ENCODE data around the gene FAM161A.

FAM161A gene, protein sequence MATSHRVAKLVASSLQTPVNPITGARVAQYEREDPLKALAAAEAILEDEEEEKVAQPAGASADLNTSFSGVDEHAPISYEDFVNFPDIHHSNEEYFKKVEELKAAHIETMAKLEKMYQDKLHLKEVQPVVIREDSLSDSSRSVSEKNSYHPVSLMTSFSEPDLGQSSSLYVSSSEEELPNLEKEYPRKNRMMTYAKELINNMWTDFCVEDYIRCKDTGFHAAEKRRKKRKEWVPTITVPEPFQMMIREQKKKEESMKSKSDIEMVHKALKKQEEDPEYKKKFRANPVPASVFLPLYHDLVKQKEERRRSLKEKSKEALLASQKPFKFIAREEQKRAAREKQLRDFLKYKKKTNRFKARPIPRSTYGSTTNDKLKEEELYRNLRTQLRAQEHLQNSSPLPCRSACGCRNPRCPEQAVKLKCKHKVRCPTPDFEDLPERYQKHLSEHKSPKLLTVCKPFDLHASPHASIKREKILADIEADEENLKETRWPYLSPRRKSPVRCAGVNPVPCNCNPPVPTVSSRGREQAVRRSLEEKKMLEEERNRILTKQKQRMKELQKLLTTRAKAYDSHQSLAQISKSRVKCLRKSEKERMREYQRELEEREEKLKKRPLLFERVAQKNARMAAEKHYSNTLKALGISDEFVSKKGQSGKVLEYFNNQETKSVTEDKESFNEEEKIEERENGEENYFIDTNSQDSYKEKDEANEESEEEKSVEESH

GRCh38 chr2:61853847-61854563 is at the start of gene FAM161A:
Gene FAM161A (minus strand): TSS chr2:61854060. CDS start chr2:61854041, 19 bp downstream.
- H3K36me3 ChIP-seq (replicated peaks): no peaks in the 10 kb centered on the region
- in situ Hi-C loops (cut with HindIII; ENCODE audit: low pct_ligation_motif_present, low sequenced_read_pairs): no loop called here
- peak; percentile 72 for DNase-seq

GRCh38 chr2:61900281-61900680 is 46.4 kb upstream of the FAM161A start:
- no peak for TF ChIP-seq CTCF (IDR thresholded peaks at IDR 0.05; ENCODE audit: low read depth, low read length, missing control alignments)
- peak; percentile 36 for DNase-seq
- Histone ChIP-seq H3K27ac (no peak overlapping the region), H3K4me3 (ENCODE audit: low read depth, low read length) (no peak overlapping the region), H3K36me3 (replicated peaks) (no peaks in the 10 kb centered on the region), H3K27me3 (replicated peaks) (no peaks in the 10 kb centered on the region)
- in situ Hi-C loops (cut with HindIII; ENCODE audit: low pct_ligation_motif_present, low sequenced_read_pairs): no loop called here

More at GRCh38 chr2:61853847-61854563, at the start of gene FAM161A:
- H3K4me3 ChIP-seq (ENCODE audit: low read depth, low read length): peak within 1 kb of the TSS; percentile 88
- H3K27ac ChIP-seq: peak within 1 kb of the TSS; percentile 52
- no peaks in the 10 kb centered on the region for H3K27me3 ChIP-seq (replicated peaks)
- TF ChIP-seq CTCF (IDR thresholded peaks at IDR 0.05; ENCODE audit: low read depth, low read length, missing control alignments): no peak

DNA sequence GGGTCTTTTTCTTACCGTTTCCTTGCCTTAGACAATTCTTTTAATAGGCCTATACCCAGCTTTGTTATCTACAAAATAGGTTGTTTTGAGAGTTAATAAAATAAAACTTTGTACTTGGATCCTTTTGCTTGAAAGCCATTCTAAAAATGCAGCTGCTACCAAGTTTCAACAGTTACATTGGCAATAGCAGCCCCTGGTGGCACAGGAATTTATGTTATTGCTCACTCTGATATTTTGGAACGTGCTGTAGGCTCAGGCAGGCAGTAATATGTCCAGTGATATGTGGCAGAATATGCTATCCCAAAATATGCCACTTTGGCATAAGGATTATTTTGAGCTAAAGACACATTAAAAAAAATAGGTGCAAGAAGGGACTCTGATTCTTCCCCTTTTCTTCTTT is 45.0 kb upstream of the FAM161A start:
- peak; percentile 69 for TF ChIP-seq CTCF (IDR thresholded peaks at IDR 0.05; ENCODE audit: low read depth, low read length, missing control alignments)
- Histone ChIP-seq H3K36me3 (replicated peaks) (no peaks in the 10 kb centered on the region), H3K4me3 (ENCODE audit: low read depth, low read length) (no peak overlapping the region), H3K27ac (no peak overlapping the region), H3K27me3 (replicated peaks) (no peaks in the 10 kb centered on the region)
- in situ Hi-C loops (cut with HindIII; ENCODE audit: low pct_ligation_motif_present, low sequenced_read_pairs): no loop called here
- DNase-seq: peak; percentile 22

DNA sequence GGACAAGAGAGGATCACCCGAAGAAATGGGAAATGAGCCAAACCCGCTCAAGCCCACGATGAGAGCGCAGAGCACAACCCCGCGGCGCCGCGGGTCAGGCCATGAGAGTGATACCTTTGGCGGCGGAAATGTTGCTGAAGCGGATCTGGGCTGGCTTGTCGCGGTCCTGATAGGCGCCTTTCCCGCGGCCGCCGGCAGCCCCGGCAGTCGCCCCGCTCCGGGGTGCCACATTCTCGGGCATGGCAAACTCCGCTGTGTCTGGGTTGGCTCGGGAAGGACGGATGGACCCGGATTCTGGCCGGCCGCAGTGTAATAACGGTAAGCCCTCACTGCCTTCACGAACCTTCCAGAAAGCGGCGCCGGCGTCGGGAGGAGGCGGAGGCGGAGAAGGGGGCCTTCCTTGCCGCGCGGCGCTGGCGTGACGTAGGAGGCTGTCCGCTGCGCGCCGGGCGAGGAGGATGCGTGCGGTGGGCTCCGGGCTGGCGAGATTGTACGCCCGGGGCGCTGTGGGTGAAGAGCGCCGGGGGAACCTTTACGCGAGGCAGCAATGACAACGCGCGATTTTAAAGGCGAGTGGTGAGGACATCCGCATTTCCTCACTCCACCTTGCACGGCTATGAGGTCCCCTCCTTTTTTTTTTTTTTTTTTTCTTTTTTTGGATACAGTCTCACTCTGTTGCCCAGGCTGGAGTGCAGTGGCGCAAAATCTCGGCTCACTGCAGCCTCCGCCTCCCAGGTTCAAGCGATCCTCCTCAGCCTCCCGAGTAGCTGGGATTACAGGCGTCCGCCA is 34.6 kb upstream of the FAM161A start, which contains the start of gene CCT4:
TSS of gene CCT4 (minus strand) at position 390 of the 789 bp plus-strand sequence. CDS start at position 241, 149 bp downstream.
- no peak for TF ChIP-seq CTCF (IDR thresholded peaks at IDR 0.05; ENCODE audit: low read depth, low read length, missing control alignments)
- Histone ChIP-seq H3K4me3 (ENCODE audit: low read depth, low read length) (peak within 1 kb of the TSS; percentile 94), H3K36me3 (replicated peaks) (peaks cover 18% of the 10 kb centered on the region), H3K27ac (peak within 1 kb of the TSS; percentile 100), H3K27me3 (replicated peaks) (no peaks in the 10 kb centered on the region)
- peak; percentile 66 for DNase-seq
- in situ Hi-C loops (cut with HindIII; ENCODE audit: low pct_ligation_motif_present, low sequenced_read_pairs): no loop called here

- Histone ChIP-seq H3K27me3 (replicated peaks) (no peaks in the 10 kb centered on the region), H3K36me3 (replicated peaks) (peaks cover 25% of the 10 kb centered on the region), H3K27ac (peak overlapping the region; percentile 100), H3K4me3 (ENCODE audit: low read depth, low read length) (peak overlapping the region; percentile 94)
- in situ Hi-C loops (cut with HindIII; ENCODE audit: low pct_ligation_motif_present, low sequenced_read_pairs): no loop called here
- no peak for TF ChIP-seq CTCF (IDR thresholded peaks at IDR 0.05; ENCODE audit: low read depth, low read length, missing control alignments)
- peak; percentile 44 for DNase-seq
Observed at GRCh38 chr2:61887717-61888266, 33.9 kb upstream of the FAM161A start.

Data from brain microvascular endothelial cell (primary cell).